Nephron progenitor cell (in vitro differentiated cells): ENCODE data around the gene VWA2.
"Not testable (repeated sequence)": the region's sequence is repeated elsewhere in the genome, so short reads cannot be mapped to it uniquely, and the experiment has no call there.

ENCODE experiments used
- DNase-seq: peaks from one replicate; pipeline ENCODE4 v3.0.0; 2021
- H3K27ac Mint-ChIP-seq: 2 replicates; pipeline ENCODE4 v1.8.0; 2021; ENCODE audit warnings: mild to moderate bottlenecking, moderate library complexity, mixed read lengths
- H3K27me3 Mint-ChIP-seq: 2 replicates; pipeline ENCODE4 v1.8.0; 2021; ENCODE audit warnings: mild to moderate bottlenecking, low read depth, mixed read lengths; ENCODE audit not compliant: poor library complexity
- H3K36me3 Mint-ChIP-seq: 2 replicates; pipeline ENCODE4 v1.8.0; 2021; ENCODE audit warnings: low read depth, mixed read lengths
- H3K4me1 Mint-ChIP-seq: 2 replicates; pipeline ENCODE4 v1.8.0; 2021; ENCODE audit warnings: mixed read lengths
- H3K4me3 Mint-ChIP-seq: 2 replicates; pipeline ENCODE4 v1.8.0; 2021; ENCODE audit warnings: mild to moderate bottlenecking, moderate library complexity, mixed read lengths
- H3K9me3 Mint-ChIP-seq: 2 replicates; pipeline ENCODE4 v1.8.0; 2021; ENCODE audit warnings: mild to moderate bottlenecking, moderate library complexity, mixed read lengths
- CTCF ChIP-seq: fragments of 200-600 bp; sonication (generic); IDR thresholded peaks from 2 replicates; pipeline ENCODE4 v1.5.0; 2021; ENCODE audit warnings: antibody characterized with exemption

VWA2 gene

GRCh38 chr10:114332301-114333192 lies 93.5 kb downstream of the VWA2 start:
- Mint-ChIP-seq H3K4me3 (no peak overlapping the region), H3K27me3 (peaks cover 2% of the 10 kb centered on the region), H3K4me1 (peaks cover 76% of the 10 kb centered on the region), H3K36me3 (no peaks in the 10 kb centered on the region), H3K27ac (peak overlapping the region; percentile 96), H3K9me3 (no peaks in the 10 kb centered on the region)
- no peak for DNase-seq
- TF ChIP-seq CTCF = no peak

- DNase-seq, H3K36me3 Mint-ChIP-seq: not testable (repeated sequence)
Observed at GRCh38 chr10:114333441-114333840, 94.4 kb downstream of the VWA2 start.

GRCh38 chr10:114334301-114334700 lies 95.2 kb downstream of the VWA2 start:
- no peak for TF ChIP-seq CTCF
- Mint-ChIP-seq H3K4me3 (no peak overlapping the region), H3K27me3 (peaks cover 6% of the 10 kb centered on the region), H3K36me3 (peaks cover 10% of the 10 kb centered on the region), H3K27ac (peak overlapping the region; percentile 33), H3K9me3 (no peaks in the 10 kb centered on the region), H3K4me1 (peaks cover 73% of the 10 kb centered on the region)
- DNase-seq = no peak

More at GRCh38 chr10:114333441-114333840, 94.4 kb downstream of the VWA2 start:
- not testable (repeated sequence) for H3K4me3 Mint-ChIP-seq, H3K9me3 Mint-ChIP-seq, H3K27me3 Mint-ChIP-seq
- Mint-ChIP-seq H3K27ac (peak overlapping the region; percentile 96), H3K4me1 (peaks cover 81% of the 10 kb centered on the region)

GRCh38 chr10:114335614-114336013 lies 96.6 kb downstream of the VWA2 start:
- H3K4me3 Mint-ChIP-seq = no peak overlapping the region
- DNase-seq = no peak
- H3K27me3 Mint-ChIP-seq = peaks cover 6% of the 10 kb centered on the region
- no peak for TF ChIP-seq CTCF
- peaks cover 59% of the 10 kb centered on the region for H3K4me1 Mint-ChIP-seq
- no peaks in the 10 kb centered on the region for H3K9me3 Mint-ChIP-seq
- H3K36me3 Mint-ChIP-seq = peaks cover 10% of the 10 kb centered on the region
- no peak overlapping the region for H3K27ac Mint-ChIP-seq

DNA sequence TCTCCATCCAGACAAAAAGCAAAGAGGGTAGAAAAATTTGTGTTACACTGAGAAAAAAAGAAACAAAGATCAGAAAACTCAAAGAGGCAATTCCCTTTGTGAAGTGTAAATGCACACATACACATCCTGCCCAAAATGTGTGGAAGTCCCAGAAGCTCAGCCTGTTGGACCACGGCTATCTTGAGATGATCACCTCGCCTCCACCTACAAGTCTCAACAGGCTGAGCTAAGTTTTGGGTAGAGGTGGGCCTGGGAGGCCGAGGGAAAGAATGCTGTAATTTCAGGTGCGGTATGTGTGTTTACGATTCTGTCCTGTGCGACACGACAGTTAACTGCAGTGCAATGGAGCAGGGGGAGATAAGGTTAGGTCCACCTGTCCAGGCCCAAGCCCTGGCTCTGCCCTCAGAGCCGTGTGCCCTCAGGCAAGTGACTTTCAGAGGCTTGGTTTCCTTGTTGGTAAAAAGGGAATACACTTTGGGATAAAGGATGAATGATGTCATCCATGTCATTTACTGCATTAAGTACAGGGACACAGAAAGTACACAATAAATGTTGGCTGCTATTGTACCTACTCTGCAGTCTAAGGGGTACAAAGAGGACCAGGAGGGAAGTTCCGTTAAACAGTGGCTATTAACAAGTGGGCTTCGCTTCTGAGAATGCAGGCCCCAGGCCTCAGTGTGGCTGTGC lies 97.9 kb downstream of the VWA2 start:
- no peak overlapping the region for H3K4me3 Mint-ChIP-seq

More for the DNA sequence above, 97.9 kb downstream of the VWA2 start:
- Mint-ChIP-seq H3K4me1 (peaks cover 55% of the 10 kb centered on the region), H3K36me3 (peaks cover 10% of the 10 kb centered on the region), H3K9me3 (no peaks in the 10 kb centered on the region), H3K27ac (no peak overlapping the region), H3K27me3 (peaks cover 6% of the 10 kb centered on the region)
- no peak for TF ChIP-seq CTCF
- no peak for DNase-seq
